ENCODE data around the gene ELMO1. TPM values are rescaled to one million over a fixed set of nuclear protein-coding genes. Genes with fewer than 3 reads are reported as not detected.

ELMO1 gene
- total and polyA plus RNA-seq, 2 experiments from 2014 or later = 19.7 to 28.7 TPM

GRCh38 chr7:37379546-37380277, 69.0 kb downstream of the ELMO1 start:
- no peaks in the 10 kb centered on the region for H3K79me2 ChIP-seq
- H2AFZ ChIP-seq = no peak overlapping the region
- H4K20me1 ChIP-seq (ENCODE audit: insufficient read depth, poor library complexity, severe bottlenecking) = no peaks in the 10 kb centered on the region
- no peaks in the 10 kb centered on the region for H3K9me2 ChIP-seq (replicated peaks; ENCODE audit: insufficient read depth)
- no peak overlapping the region for H3K27ac ChIP-seq
- DNase-seq (ENCODE audit: low spot score) = no peak
- H3K36me3 ChIP-seq (replicated peaks; ENCODE audit: insufficient read depth, low read depth) = no peaks in the 10 kb centered on the region
- no peaks in the 10 kb centered on the region for H3K9me3 ChIP-seq (ENCODE audit: low read depth)
- no peak overlapping the region for H3K4me3 ChIP-seq
- WGBS (ENCODE audit: low lambda C conversion rate, missing lambda C conversion rate) = 83% methylated on average over 4 of the region's 4 CpGs
- no peak for TF ChIP-seq CTCF (IDR thresholded peaks at IDR 0.05; ENCODE audit: poor library complexity)
- no peak for TF ChIP-seq EZH2phosphoT487 (IDR thresholded peaks at IDR 0.05; ENCODE audit: low read depth, severe bottlenecking, unreplicated experiment)
- no peak for TF ChIP-seq EZH2 (IDR thresholded peaks at IDR 0.05; ENCODE audit: borderline replicate concordance)
- no peaks in the 10 kb centered on the region for H3K4me1 ChIP-seq (ENCODE audit: insufficient read depth)
- no peaks in the 10 kb centered on the region for H3K27me3 ChIP-seq
- no peak overlapping the region for H3K4me2 ChIP-seq

- DNase-seq (ENCODE audit: low spot score) = no peak
- Histone ChIP-seq H3K36me3 (replicated peaks; ENCODE audit: insufficient read depth, low read depth) (no peaks in the 10 kb centered on the region), H3K4me3 (no peak overlapping the region), H3K4me2 (no peak overlapping the region), H3K9me2 (replicated peaks; ENCODE audit: insufficient read depth) (no peaks in the 10 kb centered on the region), H3K4me1 (ENCODE audit: insufficient read depth) (no peaks in the 10 kb centered on the region), H3K79me2 (no peaks in the 10 kb centered on the region), H3K27ac (no peak overlapping the region), H3K9me3 (ENCODE audit: low read depth) (no peaks in the 10 kb centered on the region), H2AFZ (no peak overlapping the region), H3K27me3 (no peaks in the 10 kb centered on the region), H4K20me1 (ENCODE audit: insufficient read depth, poor library complexity, severe bottlenecking) (no peaks in the 10 kb centered on the region)
- WGBS (ENCODE audit: low lambda C conversion rate, missing lambda C conversion rate) = 98% methylated on average over 5 of the region's 5 CpGs
- TF ChIP-seq EZH2 (IDR thresholded peaks at IDR 0.05; ENCODE audit: borderline replicate concordance) (no peak), EZH2phosphoT487 (IDR thresholded peaks at IDR 0.05; ENCODE audit: low read depth, severe bottlenecking, unreplicated experiment) (no peak), CTCF (IDR thresholded peaks at IDR 0.05; ENCODE audit: poor library complexity) (no peak)
Measured at GRCh38 chr7:37377231-37377630, 71.4 kb downstream of the ELMO1 start.

GRCh38 chr7:37376386-37376785, 72.3 kb downstream of the ELMO1 start:
- no peaks in the 10 kb centered on the region for H3K36me3 ChIP-seq (replicated peaks; ENCODE audit: insufficient read depth, low read depth)
- 70% methylated on average over 8 of the region's 8 CpGs for WGBS (ENCODE audit: low lambda C conversion rate, missing lambda C conversion rate)
- no peaks in the 10 kb centered on the region for H4K20me1 ChIP-seq (ENCODE audit: insufficient read depth, poor library complexity, severe bottlenecking)
- TF ChIP-seq CTCF (IDR thresholded peaks at IDR 0.05; ENCODE audit: poor library complexity) = no peak
- TF ChIP-seq EZH2phosphoT487 (IDR thresholded peaks at IDR 0.05; ENCODE audit: low read depth, severe bottlenecking, unreplicated experiment) = no peak
- TF ChIP-seq EZH2 (IDR thresholded peaks at IDR 0.05; ENCODE audit: borderline replicate concordance) = no peak
- no peaks in the 10 kb centered on the region for H3K79me2 ChIP-seq
- H3K4me2 ChIP-seq = no peak overlapping the region
- H3K27me3 ChIP-seq = no peaks in the 10 kb centered on the region
- H3K9me3 ChIP-seq (ENCODE audit: low read depth) = no peaks in the 10 kb centered on the region
- DNase-seq (ENCODE audit: low spot score) = no peak
- no peak overlapping the region for H2AFZ ChIP-seq
- no peaks in the 10 kb centered on the region for H3K9me2 ChIP-seq (replicated peaks; ENCODE audit: insufficient read depth)
- H3K27ac ChIP-seq = no peak overlapping the region
- H3K4me1 ChIP-seq (ENCODE audit: insufficient read depth) = no peaks in the 10 kb centered on the region
- no peak overlapping the region for H3K4me3 ChIP-seq

All from hepatocyte (in vitro differentiated cells).